Spleen (tissue), 11 donors: ENCODE results near the gene BAK1. TPM values are rescaled to one million over a fixed set of nuclear protein-coding genes. Genes with fewer than 3 reads are reported as not detected.
A peak's percentile ranks its signal among the peaks of the same experiment; 100 is the strongest.

Source experiments
- DNase-seq: peaks from one replicate; pipeline ENCODE4 v3.0.0-alpha.2; 2020
- H3K27ac ChIP-seq, 8 donors: fragments of 200-600 bp; sonication (generic) in 7 of 8; 1 replicate in 4 of 8; 2 replicates in 4 of 8; pipeline versions ENCODE4 v1.5.0 to v1.8.0; 2016 to 2021; ENCODE audit warnings: inconsistent platforms in 4 of 8, mild to moderate bottlenecking in 4 of 8, moderate library complexity in 1 of 8
- H3K27me3 ChIP-seq, 7 donors: fragments of 200-600 bp; sonication (generic) in 6 of 7; replicated peaks in 1 of 7; 1 replicate in 4 of 7; 2 replicates in 3 of 7; pipeline versions ENCODE4 v1.5.0 to v1.8.0; 2016 to 2021; ENCODE audit warnings: inconsistent platforms in 3 of 7, mild to moderate bottlenecking in 1 of 7
- H3K36me3 ChIP-seq, 6 donors: fragments of 200-600 bp; sonication (generic) in 5 of 6; 1 replicate in 4 of 6; 2 replicates in 2 of 6; pipeline versions ENCODE4 v1.5.0 to v1.8.0; 2016 to 2021; ENCODE audit warnings: inconsistent platforms in 2 of 6
- H3K4me1 ChIP-seq, 6 donors: fragments of 200-600 bp; sonication (generic) in 5 of 6; 1 replicate in 3 of 6; 2 replicates in 3 of 6; pipeline versions ENCODE4 v1.5.0 to v1.8.0; 2016 to 2021; ENCODE audit warnings: inconsistent platforms in 3 of 6
- H3K4me3 ChIP-seq, 8 donors: fragments of 200-600 bp; sonication (generic) in 7 of 8; 1 replicate in 4 of 8; 2 replicates in 4 of 8; pipeline versions ENCODE4 v1.5.0 to v1.8.0; 2016 to 2021; ENCODE audit warnings: inconsistent platforms in 4 of 8, mild to moderate bottlenecking in 4 of 8, moderate library complexity in 2 of 8
- H3K9me3 ChIP-seq, 8 donors: fragments of 200-600 bp; sonication (generic) in 7 of 8; 1 replicate in 4 of 8; 2 replicates in 4 of 8; pipeline versions ENCODE4 v1.5.0 to v1.8.0; 2016 to 2021; ENCODE audit warnings: inconsistent platforms in 4 of 8
- POLR2A ChIP-seq, 3 donors: fragments of 450-650 bp; IDR thresholded peaks; one replicate each; pipeline ENCODE4 v1.5.1; 2017; ENCODE audit warnings: antibody characterized with exemption in 3 of 3, mild to moderate bottlenecking in 1 of 3
- POLR2AphosphoS5 ChIP-seq, 3 donors: sonication (generic); formaldehyde crosslinking; IDR thresholded peaks; one replicate each; pipeline ENCODE4 v1.5.1; 2017; ENCODE audit warnings: antibody characterized with exemption in 3 of 3
- WGBS, 5 donors: extraction: QIAGEN DNeasy Blood & Tissue Kit in 3 of 5; methylation state at CpG; one replicate each; pipeline versions ENCODE4 v1.1.5 to v1.1.7; 2013 to 2018; 5-methylcytosine and 5-hydroxymethylcytosine counted together
- intact Hi-C: fragments of 100-400 bp; cut with DNase I; formaldehyde crosslinking; loops from one replicate; pipeline ENCODE4 v1.15.0; 2023; ENCODE audit warnings: low total_unique reads
- polyA plus RNA-seq, 3 donors: library from polyadenylated mRNA; stranded (reverse); fragments of 200-250 nt; gene quantifications; one replicate each; pipeline ENCODE4 v1.2.1, GENCODE V29; 2013
- total RNA-seq, 7 donors: library from RNA; depleted of rRNA in 3 of 7; stranded (reverse); fragments of >200 nt in 3 of 7; fragmentation: NEBNext Ultra II Directional in 4 of 7; extraction: Animal tissue kit (Norgen Biotek cat#: 25700) in 4 of 7; gene quantifications; one replicate each; pipeline versions ENCODE4 v1.1.0 to v1.2.1, GENCODE V29; 2016 to 2021
- TF ChIP-seq, protein P1 (sequence below), 11 experiments: fragments of 200-600 bp in 7 of 11; fragments of 450-650 bp in 4 of 11; sonication (generic) in 4 of 11; IDR thresholded peaks in 8 of 11; conservative IDR thresholded peaks in 3 of 11; 1 replicate in 7 of 11; 2 replicates in 4 of 11; pipeline versions ENCODE4 v1.4.0 to v1.8.0; 2016 to 2021; ENCODE audit warnings: antibody characterized with exemption in 11 of 11, inconsistent platforms in 4 of 11, mild to moderate bottlenecking in 1 of 11
- donor health status: healthy with polysubstance abuse.
- donor health status: DM: no; HTN: no; CAD: no; lungs with moderate emphysema.
- donor health status: DM: no; HTN: no; CAD: no.
- donor health status: Bipolar disorder and iron deficiency.
- donor health status: healthy.
- donor health status: DM: no; HTN: no; CAD: no.
- donor health status: DM: yes; HTN: yes; CAD: no.

BAK1 gene
- total and polyA plus RNA-seq, 10 donors, result 14.9 to 34.4 (median 25.9) TPM

DNA sequence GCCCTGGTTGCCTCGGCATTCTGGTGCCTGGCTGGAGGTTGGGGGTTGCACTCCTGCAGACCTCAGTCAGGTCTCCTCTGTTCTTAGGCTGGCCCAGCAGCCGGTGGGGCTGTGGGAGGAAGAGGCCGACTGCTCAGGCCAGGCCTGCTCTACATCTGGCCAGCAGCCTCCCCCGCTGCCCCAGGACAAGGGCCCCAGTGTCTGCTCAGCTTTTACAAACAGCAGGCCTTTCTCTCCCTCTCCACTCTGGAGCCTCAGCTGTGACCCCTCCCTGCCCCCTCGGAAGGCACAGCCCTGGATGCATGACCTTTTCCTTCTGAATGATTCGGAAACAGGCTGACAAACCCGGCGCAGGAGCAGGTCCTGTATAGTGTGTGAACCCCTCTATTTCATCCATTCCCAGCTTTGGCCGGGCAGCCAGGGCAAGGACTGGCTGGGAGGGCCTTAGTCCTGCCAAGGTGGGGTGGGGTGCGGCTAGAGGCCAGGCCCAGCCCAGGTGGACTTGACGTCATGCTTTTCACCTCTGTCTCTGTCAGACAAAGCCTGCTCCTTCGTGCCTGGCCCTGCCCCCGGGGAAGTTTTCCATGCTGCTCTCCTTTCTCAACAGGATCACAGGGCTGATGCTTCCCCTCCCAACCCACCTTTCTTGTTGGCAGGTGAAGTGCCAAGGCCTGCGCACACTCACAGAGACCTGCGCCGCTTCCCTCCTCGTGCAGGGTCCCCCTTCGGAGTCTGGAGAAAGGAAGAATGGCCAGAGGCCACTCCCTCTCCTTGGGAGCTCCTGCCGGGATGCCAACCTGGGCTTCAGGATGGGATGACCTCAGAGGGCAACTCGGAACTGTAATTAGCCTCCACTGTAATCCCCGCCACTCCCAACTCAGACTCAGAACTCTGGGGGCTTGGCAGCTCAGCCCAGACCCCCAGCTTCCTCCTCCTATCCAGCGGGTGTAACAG, 31.0 kb upstream of the BAK1 start:
- no peak for DNase-seq
- Histone ChIP-seq H3K4me3 (no peak overlapping the region), H3K9me3 (no peaks in the 10 kb centered on the region), H3K36me3 (no peaks in the 10 kb centered on the region), H3K27ac (peak overlapping the region in 5 of 8 donors; percentile 29 to 80 (median 76)), H3K27me3 (no peaks in the 10 kb centered on the region), H3K4me1 (peaks cover 5 to 43% (median 22%) of the 10 kb centered on the region in 6 donors)
- intact Hi-C loops, result no loop called here
- 74 to 83% (median 83%) methylated on average over 22 of the region's 22 CpGs for WGBS, 5 donors
- no peak for TF ChIP-seq POLR2A (IDR thresholded peaks at IDR 0.05)
- TF ChIP-seq, protein P1, sequence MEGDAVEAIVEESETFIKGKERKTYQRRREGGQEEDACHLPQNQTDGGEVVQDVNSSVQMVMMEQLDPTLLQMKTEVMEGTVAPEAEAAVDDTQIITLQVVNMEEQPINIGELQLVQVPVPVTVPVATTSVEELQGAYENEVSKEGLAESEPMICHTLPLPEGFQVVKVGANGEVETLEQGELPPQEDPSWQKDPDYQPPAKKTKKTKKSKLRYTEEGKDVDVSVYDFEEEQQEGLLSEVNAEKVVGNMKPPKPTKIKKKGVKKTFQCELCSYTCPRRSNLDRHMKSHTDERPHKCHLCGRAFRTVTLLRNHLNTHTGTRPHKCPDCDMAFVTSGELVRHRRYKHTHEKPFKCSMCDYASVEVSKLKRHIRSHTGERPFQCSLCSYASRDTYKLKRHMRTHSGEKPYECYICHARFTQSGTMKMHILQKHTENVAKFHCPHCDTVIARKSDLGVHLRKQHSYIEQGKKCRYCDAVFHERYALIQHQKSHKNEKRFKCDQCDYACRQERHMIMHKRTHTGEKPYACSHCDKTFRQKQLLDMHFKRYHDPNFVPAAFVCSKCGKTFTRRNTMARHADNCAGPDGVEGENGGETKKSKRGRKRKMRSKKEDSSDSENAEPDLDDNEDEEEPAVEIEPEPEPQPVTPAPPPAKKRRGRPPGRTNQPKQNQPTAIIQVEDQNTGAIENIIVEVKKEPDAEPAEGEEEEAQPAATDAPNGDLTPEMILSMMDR (IDR thresholded peaks at IDR 0.05 in 8 of 11, conservative IDR thresholded peaks at IDR 0.05 in 3 of 11), result no peak
- no peak for TF ChIP-seq POLR2AphosphoS5 (IDR thresholded peaks at IDR 0.05)

DNA sequence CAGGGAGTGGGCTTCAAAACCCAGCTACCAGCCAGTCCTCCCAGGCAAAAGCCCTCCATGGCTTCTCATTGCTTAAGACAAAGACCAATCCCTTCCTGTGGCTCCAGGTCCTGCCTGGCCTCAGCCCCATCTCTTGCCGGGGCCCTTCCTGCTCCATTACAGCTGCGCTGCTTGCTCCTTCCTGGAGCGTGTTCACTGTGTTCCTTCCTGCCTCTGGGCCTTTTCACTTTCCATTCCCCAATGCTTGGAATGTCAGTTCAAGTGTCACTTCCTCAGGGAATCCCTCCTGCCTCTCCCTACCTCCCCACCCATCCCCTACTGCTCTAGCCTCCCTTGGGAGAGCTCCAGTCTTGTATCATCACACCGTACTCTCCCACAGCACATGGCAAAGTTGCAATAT, 30.0 kb upstream of the BAK1 start:
- no peak for DNase-seq
- 65 to 71% (median 67%) methylated on average over 4 of the region's 4 CpGs for WGBS, 5 donors
- Histone ChIP-seq H3K4me3 (no peak overlapping the region), H3K27ac (peak overlapping the region; percentile 1 to 80 (median 67)), H3K4me1 (peaks cover 5 to 43% (median 22%) of the 10 kb centered on the region in 6 donors), H3K27me3 (no peaks in the 10 kb centered on the region), H3K9me3 (no peaks in the 10 kb centered on the region), H3K36me3 (no peaks in the 10 kb centered on the region)
- intact Hi-C loops, result no loop called here
- TF ChIP-seq, protein P1 (IDR thresholded peaks at IDR 0.05 in 8 of 11, conservative IDR thresholded peaks at IDR 0.05 in 3 of 11), result no peak
- TF ChIP-seq POLR2AphosphoS5 (IDR thresholded peaks at IDR 0.05), result peak in 1 of 3 donors; percentile 5

DNA sequence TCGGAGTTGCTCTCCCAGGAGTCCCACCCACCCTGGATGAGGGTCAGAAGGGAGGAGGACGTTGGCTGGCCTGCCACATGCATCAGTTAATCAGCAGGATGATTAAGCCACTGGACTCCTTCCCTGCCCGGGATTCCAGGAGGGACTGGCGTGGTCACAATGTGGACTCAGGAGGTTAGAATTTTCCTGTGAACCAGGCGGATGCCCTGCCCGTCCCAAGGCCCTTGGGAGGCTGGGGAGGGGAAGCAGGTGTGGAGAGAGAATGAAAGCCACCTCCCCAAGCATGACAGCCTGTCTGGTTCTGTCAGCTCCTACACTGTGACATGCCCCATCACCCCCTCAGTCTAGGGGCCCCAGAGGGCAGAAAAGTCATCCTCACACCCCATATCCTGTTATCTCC, 29.5 kb upstream of the BAK1 start:
- 34 to 68% (median 50%) methylated on average over 5 to 6 of the region's 6 CpGs for WGBS, 5 donors
- peaks cover 5 to 43% (median 22%) of the 10 kb centered on the region in 6 donors for H3K4me1 ChIP-seq
- no peaks in the 10 kb centered on the region for H3K36me3 ChIP-seq
- DNase-seq, result no peak
- H3K4me3 ChIP-seq, result no peak overlapping the region
- intact Hi-C loops, result no loop called here
- no peaks in the 10 kb centered on the region for H3K27me3 ChIP-seq
- TF ChIP-seq, protein P1 (IDR thresholded peaks at IDR 0.05 in 8 of 11, conservative IDR thresholded peaks at IDR 0.05 in 3 of 11), result no peak
- TF ChIP-seq POLR2AphosphoS5 (IDR thresholded peaks at IDR 0.05), result peak in 2 of 3 donors; percentile 39 to 45
- peak overlapping the region; percentile 1 to 80 (median 67) for H3K27ac ChIP-seq
- H3K9me3 ChIP-seq, result peaks cover 0 to 3% (median 0%) of the 10 kb centered on the region in 8 donors

DNA sequence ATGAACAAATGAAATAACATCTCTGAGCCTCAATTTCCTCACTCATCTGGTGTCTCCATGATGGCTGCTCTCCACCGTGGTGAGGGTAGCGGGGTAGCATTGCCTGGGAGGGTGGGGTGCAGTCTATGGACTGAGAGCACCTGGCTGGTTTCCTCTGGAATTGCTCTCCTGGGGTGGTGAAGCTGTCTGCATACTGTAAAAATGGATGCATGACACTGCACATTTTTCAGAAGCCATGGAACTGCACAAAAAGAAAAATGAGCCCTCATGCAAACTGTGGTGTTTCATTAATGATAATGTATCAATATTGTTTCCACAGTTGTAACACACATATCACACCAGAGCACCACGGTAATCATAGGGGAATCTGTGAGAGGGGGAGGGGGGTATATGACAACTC, 28.9 kb upstream of the BAK1 start:
- H3K9me3 ChIP-seq, result peaks cover 0 to 4% (median 0%) of the 10 kb centered on the region in 8 donors
- H3K4me3 ChIP-seq, result no peak overlapping the region
- 48 to 66% (median 58%) methylated on average over 3 of the region's 3 CpGs for WGBS, 5 donors
- H3K36me3 ChIP-seq, result no peaks in the 10 kb centered on the region
- no peaks in the 10 kb centered on the region for H3K27me3 ChIP-seq
- H3K4me1 ChIP-seq, result peaks cover 5 to 40% (median 22%) of the 10 kb centered on the region in 6 donors
- intact Hi-C loops, result no loop called here
- TF ChIP-seq, protein P1 (IDR thresholded peaks at IDR 0.05 in 8 of 11, conservative IDR thresholded peaks at IDR 0.05 in 3 of 11), result no peak
- no peak for TF ChIP-seq POLR2AphosphoS5 (IDR thresholded peaks at IDR 0.05)
- TF ChIP-seq POLR2A (IDR thresholded peaks at IDR 0.05), result no peak
- H3K27ac ChIP-seq, result peak overlapping the region in 5 of 8 donors; percentile 60 to 80 (median 76)
- DNase-seq, result no peak
